Measurements from ENCODE around the gene EFNA2. TPM values are rescaled to one million over a fixed set of nuclear protein-coding genes. Genes with fewer than 3 reads are reported as not detected.

EFNA2 gene
- total and polyA plus RNA-seq, 2 experiments from 2014 or later = 2.7 to 10.3 TPM

- TF ChIP-seq, protein P1, sequence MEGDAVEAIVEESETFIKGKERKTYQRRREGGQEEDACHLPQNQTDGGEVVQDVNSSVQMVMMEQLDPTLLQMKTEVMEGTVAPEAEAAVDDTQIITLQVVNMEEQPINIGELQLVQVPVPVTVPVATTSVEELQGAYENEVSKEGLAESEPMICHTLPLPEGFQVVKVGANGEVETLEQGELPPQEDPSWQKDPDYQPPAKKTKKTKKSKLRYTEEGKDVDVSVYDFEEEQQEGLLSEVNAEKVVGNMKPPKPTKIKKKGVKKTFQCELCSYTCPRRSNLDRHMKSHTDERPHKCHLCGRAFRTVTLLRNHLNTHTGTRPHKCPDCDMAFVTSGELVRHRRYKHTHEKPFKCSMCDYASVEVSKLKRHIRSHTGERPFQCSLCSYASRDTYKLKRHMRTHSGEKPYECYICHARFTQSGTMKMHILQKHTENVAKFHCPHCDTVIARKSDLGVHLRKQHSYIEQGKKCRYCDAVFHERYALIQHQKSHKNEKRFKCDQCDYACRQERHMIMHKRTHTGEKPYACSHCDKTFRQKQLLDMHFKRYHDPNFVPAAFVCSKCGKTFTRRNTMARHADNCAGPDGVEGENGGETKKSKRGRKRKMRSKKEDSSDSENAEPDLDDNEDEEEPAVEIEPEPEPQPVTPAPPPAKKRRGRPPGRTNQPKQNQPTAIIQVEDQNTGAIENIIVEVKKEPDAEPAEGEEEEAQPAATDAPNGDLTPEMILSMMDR (conservative IDR thresholded peaks at IDR 0.05; ENCODE audit: low read depth in 2 of 2) = no peak
- TF ChIP-seq JUNB (IDR thresholded peaks at IDR 0.05; ENCODE audit: unreplicated experiment) (no peak), POLR2AphosphoS5 (IDR thresholded peaks at IDR 0.05; ENCODE audit: low read depth) (no peak), EZH2 (IDR thresholded peaks at IDR 0.05; ENCODE audit: low read depth, unreplicated experiment) (no peak), ZNF114 (CRISPR knock-in tag; IDR thresholded peaks at IDR 0.05) (no peak)
These were observed 48.5 kb upstream of the EFNA2 start (continued) for GRCh38 chr19:1237027-1237659.

DNA sequence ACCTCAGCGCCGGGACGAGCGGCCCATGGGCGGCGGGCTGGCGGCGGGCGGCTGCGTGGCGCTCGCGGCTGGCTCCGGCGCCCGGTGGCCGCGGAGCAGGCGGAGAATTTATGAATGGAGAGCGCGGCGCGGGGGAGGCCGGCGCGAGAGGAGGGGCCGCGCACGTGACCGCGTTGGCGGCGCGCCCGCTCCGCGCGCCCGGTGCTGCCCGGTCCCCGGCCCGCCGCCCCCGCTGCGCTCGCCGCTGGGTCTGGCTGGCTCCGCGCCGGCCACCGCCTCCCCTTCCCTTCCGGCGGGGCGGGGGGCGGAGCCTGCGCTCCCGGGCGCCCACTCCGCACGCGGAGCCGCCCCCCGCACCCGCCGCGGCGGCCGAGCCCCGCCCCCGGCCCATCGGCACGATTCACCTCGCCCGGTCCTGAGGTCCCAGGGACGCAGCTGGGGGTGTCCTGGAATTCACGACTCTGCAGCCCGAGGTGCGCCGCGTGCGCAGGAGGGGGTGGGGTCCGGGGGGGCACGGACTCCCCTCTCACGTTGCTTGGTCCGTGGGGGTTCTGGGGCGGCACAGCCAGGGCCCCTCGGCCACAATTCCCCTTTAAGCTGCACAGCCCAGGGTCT is 47.8 kb upstream of the EFNA2 start, which contains the start of gene CBARP:
TSS of gene CBARP (minus strand) at position 252 of the 615 bp plus-strand sequence. CDS start 1,905 bp downstream, outside the sequence.
- Histone ChIP-seq H3K4me1 (ENCODE audit: insufficient read depth) (peaks cover 12% of the 10 kb centered on the region; the same call in 1 of the 2 replicates), H3K27me3 (ENCODE audit: insufficient read depth) (no peaks in the 10 kb centered on the region), H3K4me2 (peak within 1 kb of the TSS; percentile 90), H3K79me2 (replicated peaks; ENCODE audit: insufficient read depth) (peaks cover 3% of the 10 kb centered on the region), H3K36me3 (ENCODE audit: insufficient read depth) (no peaks in the 10 kb centered on the region), H3K9me2 (ENCODE audit: insufficient read depth) (no peaks in the 10 kb centered on the region), H3K4me3 (peak within 1 kb of the TSS; percentile 83), H3K27ac (ENCODE audit: low read depth) (no peak within 1 kb of the TSS), H4K20me1 (replicated peaks; ENCODE audit: insufficient read depth) (0 out of 2 replicates have a peak, but pooled peaks cover 1% of the 10 kb centered on the region), H2AFZ (no peak within 1 kb of the TSS), H3F3A (replicated peaks; ENCODE audit: low read depth) (peaks cover 24% of the 10 kb centered on the region)
- Mint-ChIP-seq H3K36me3 (ENCODE audit: low read depth) (no peaks in the 10 kb centered on the region), H3K27ac (no peak within 1 kb of the TSS), H3K4me3 (peak within 1 kb of the TSS; percentile 79), H3K9me3 (no peaks in the 10 kb centered on the region; the same call in 2 of the 3 replicates), H3K27me3 (ENCODE audit: insufficient read depth, low read depth, poor library complexity) (peaks cover 6% of the 10 kb centered on the region), H3K4me1 (peaks cover 17% of the 10 kb centered on the region)
- peak; percentile 7 for ATAC-seq
- DNase-seq (ENCODE audit: low spot score) = no peak
- TF ChIP-seq, protein P2, sequence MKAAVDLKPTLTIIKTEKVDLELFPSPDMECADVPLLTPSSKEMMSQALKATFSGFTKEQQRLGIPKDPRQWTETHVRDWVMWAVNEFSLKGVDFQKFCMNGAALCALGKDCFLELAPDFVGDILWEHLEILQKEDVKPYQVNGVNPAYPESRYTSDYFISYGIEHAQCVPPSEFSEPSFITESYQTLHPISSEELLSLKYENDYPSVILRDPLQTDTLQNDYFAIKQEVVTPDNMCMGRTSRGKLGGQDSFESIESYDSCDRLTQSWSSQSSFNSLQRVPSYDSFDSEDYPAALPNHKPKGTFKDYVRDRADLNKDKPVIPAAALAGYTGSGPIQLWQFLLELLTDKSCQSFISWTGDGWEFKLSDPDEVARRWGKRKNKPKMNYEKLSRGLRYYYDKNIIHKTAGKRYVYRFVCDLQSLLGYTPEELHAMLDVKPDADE (IDR thresholded peaks at IDR 0.05) = no peak
- TF ChIP-seq STAT1 (IDR thresholded peaks at IDR 0.05; ENCODE audit: unreplicated experiment) (no peak), EZH2phosphoT487 (IDR thresholded peaks at IDR 0.05; ENCODE audit: unreplicated experiment) (no peak), REST (IDR thresholded peaks at IDR 0.05; ENCODE audit: unreplicated experiment) (no peak), EZH2 (IDR thresholded peaks at IDR 0.05; ENCODE audit: low read depth, unreplicated experiment) (no peak), JUNB (IDR thresholded peaks at IDR 0.05; ENCODE audit: unreplicated experiment) (no peak), ZNF114 (CRISPR knock-in tag; IDR thresholded peaks at IDR 0.05) (no peak), NANOG (IDR thresholded peaks at IDR 0.05; ENCODE audit: borderline replicate concordance) (no peak)
- TF ChIP-seq, protein P3, sequence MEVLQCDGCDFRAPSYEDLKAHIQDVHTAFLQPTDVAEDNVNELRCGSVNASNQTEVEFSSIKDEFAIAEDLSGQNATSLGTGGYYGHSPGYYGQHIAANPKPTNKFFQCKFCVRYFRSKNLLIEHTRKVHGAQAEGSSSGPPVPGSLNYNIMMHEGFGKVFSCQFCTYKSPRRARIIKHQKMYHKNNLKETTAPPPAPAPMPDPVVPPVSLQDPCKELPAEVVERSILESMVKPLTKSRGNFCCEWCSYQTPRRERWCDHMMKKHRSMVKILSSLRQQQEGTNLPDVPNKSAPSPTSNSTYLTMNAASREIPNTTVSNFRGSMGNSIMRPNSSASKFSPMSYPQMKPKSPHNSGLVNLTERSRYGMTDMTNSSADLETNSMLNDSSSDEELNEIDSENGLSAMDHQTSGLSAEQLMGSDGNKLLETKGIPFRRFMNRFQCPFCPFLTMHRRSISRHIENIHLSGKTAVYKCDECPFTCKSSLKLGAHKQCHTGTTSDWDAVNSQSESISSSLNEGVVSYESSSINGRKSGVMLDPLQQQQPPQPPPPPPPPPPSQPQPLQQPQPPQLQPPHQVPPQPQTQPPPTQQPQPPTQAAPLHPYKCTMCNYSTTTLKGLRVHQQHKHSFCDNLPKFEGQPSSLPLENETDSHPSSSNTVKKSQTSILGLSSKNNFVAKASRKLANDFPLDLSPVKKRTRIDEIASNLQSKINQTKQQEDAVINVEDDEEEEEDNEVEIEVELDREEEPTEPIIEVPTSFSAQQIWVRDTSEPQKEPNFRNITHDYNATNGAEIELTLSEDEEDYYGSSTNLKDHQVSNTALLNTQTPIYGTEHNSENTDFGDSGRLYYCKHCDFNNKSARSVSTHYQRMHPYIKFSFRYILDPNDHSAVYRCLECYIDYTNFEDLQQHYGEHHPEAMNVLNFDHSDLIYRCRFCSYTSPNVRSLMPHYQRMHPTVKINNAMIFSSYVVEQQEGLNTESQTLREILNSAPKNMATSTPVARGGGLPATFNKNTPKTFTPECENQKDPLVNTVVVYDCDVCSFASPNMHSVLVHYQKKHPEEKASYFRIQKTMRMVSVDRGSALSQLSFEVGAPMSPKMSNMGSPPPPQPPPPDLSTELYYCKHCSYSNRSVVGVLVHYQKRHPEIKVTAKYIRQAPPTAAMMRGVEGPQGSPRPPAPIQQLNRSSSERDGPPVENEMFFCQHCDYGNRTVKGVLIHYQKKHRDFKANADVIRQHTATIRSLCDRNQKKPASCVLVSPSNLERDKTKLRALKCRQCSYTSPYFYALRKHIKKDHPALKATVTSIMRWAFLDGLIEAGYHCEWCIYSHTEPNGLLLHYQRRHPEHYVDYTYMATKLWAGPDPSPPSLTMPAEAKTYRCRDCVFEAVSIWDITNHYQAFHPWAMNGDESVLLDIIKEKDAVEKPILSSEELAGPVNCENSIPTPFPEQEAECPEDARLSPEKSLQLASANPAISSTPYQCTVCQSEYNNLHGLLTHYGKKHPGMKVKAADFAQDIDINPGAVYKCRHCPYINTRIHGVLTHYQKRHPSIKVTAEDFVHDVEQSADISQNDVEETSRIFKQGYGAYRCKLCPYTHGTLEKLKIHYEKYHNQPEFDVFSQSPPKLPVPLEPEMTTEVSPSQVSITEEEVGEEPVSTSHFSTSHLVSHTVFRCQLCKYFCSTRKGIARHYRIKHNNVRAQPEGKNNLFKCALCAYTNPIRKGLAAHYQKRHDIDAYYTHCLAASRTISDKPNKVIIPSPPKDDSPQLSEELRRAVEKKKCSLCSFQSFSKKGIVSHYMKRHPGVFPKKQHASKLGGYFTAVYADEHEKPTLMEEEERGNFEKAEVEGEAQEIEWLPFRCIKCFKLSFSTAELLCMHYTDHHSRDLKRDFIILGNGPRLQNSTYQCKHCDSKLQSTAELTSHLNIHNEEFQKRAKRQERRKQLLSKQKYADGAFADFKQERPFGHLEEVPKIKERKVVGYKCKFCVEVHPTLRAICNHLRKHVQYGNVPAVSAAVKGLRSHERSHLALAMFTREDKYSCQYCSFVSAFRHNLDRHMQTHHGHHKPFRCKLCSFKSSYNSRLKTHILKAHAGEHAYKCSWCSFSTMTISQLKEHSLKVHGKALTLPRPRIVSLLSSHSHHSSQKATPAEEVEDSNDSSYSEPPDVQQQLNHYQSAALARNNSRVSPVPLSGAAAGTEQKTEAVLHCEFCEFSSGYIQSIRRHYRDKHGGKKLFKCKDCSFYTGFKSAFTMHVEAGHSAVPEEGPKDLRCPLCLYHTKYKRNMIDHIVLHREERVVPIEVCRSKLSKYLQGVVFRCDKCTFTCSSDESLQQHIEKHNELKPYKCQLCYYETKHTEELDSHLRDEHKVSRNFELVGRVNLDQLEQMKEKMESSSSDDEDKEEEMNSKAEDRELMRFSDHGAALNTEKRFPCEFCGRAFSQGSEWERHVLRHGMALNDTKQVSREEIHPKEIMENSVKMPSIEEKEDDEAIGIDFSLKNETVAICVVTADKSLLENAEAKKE (CRISPR knock-in tag; IDR thresholded peaks at IDR 0.05) = no peak

All from GM23338 (cell line).